ENCODE data around the gene ZNF491.
"Not testable (repeated sequence)": the region's sequence is repeated elsewhere in the genome, so short reads cannot be mapped to it uniquely, and the experiment has no call there.

ZNF491 gene

GRCh38 chr19:11792942-11793341 is 5.4 kb upstream of the ZNF491 start:
- DNase-seq, result no peak
- in situ Hi-C loops (cut with MboI; ENCODE audit: low pct_unique_long_range_greater_than_20kb, low sequenced_read_pairs), result no loop called here

- in situ Hi-C loops (cut with MboI; ENCODE audit: low pct_unique_long_range_greater_than_20kb, low sequenced_read_pairs), result no loop called here
- peak; percentile 53 for DNase-seq
These were observed 832 bp upstream of the ZNF491 start for GRCh38 chr19:11797491-11797890.

GRCh38 chr19:11806354-11807098 is 8.2 kb downstream of the ZNF491 start:
- peak; percentile 34 for DNase-seq
- in situ Hi-C loops (cut with MboI; ENCODE audit: low pct_unique_long_range_greater_than_20kb, low sequenced_read_pairs), result no loop called here

GRCh38 chr19:11807099-11807380 is 8.7 kb downstream of the ZNF491 start:
- DNase-seq, result no peak
- in situ Hi-C loops (cut with MboI; ENCODE audit: low pct_unique_long_range_greater_than_20kb, low sequenced_read_pairs), result no loop called here

GRCh38 chr19:11813703-11814028 is 15.3 kb downstream of the ZNF491 start:
- in situ Hi-C loops (cut with MboI; ENCODE audit: low pct_unique_long_range_greater_than_20kb, low sequenced_read_pairs), result no loop called here
- DNase-seq, result no peak

GRCh38 chr19:11814029-11814699 is 15.8 kb downstream of the ZNF491 start, which contains the start of gene ZNF440:
Gene ZNF440, plus strand, starts transcription at chr19:11814273. Its CDS starts 175 bp downstream, at chr19:11814448.
- in situ Hi-C loops (cut with MboI; ENCODE audit: low pct_unique_long_range_greater_than_20kb, low sequenced_read_pairs), result no loop called here

GRCh38 chr19:11814700-11815035 is 16.3 kb downstream of the ZNF491 start:
- in situ Hi-C loops (cut with MboI; ENCODE audit: low pct_unique_long_range_greater_than_20kb, low sequenced_read_pairs), result no loop called here
- peak; percentile 18 for DNase-seq

More at GRCh38 chr19:11814029-11814699, 15.8 kb downstream of the ZNF491 start, which contains the start of gene ZNF440:
- peak; percentile 86 for DNase-seq

- no peak for DNase-seq
- in situ Hi-C loops (cut with MboI; ENCODE audit: low pct_unique_long_range_greater_than_20kb, low sequenced_read_pairs), result no loop called here
These were observed 23.3 kb downstream of the ZNF491 start for GRCh38 chr19:11821474-11822109.

GRCh38 chr19:11828957-11829876 is 30.9 kb downstream of the ZNF491 start:
- in situ Hi-C loops (cut with MboI; ENCODE audit: low pct_unique_long_range_greater_than_20kb, low sequenced_read_pairs); DNase-seq: not testable (repeated sequence)

- DNase-seq, result no peak
- in situ Hi-C loops (cut with MboI; ENCODE audit: low pct_unique_long_range_greater_than_20kb, low sequenced_read_pairs), result no loop called here
These were observed 34.1 kb downstream of the ZNF491 start for GRCh38 chr19:11832253-11832912.

- in situ Hi-C loops (cut with MboI; ENCODE audit: low pct_unique_long_range_greater_than_20kb, low sequenced_read_pairs), result no loop called here
- no peak for DNase-seq
These were observed 35.2 kb downstream of the ZNF491 start for GRCh38 chr19:11833541-11833940.

GRCh38 chr19:11835626-11836066 is 37.3 kb downstream of the ZNF491 start:
- in situ Hi-C loops (cut with MboI; ENCODE audit: low pct_unique_long_range_greater_than_20kb, low sequenced_read_pairs); DNase-seq: not testable (repeated sequence)

GRCh38 chr19:11843722-11844121 is 45.4 kb downstream of the ZNF491 start:
- in situ Hi-C loops (cut with MboI; ENCODE audit: low pct_unique_long_range_greater_than_20kb, low sequenced_read_pairs), result no loop called here
- no peak for DNase-seq

- in situ Hi-C loops (cut with MboI; ENCODE audit: low pct_unique_long_range_greater_than_20kb, low sequenced_read_pairs); DNase-seq: not testable (repeated sequence)
These were observed 49.3 kb downstream of the ZNF491 start for GRCh38 chr19:11847615-11848014.

GRCh38 chr19:11848200-11848593 is 49.9 kb downstream of the ZNF491 start:
- in situ Hi-C loops (cut with MboI; ENCODE audit: low pct_unique_long_range_greater_than_20kb, low sequenced_read_pairs), result no loop called here
- DNase-seq, result no peak

- no peak for DNase-seq
- in situ Hi-C loops (cut with MboI; ENCODE audit: low pct_unique_long_range_greater_than_20kb, low sequenced_read_pairs), result no loop called here
These were observed 50.5 kb downstream of the ZNF491 start, which contains the start of gene ZNF439 for GRCh38 chr19:11848594-11849469. Gene ZNF439, plus strand, starts transcription at chr19:11848726. Its CDS starts 142 bp downstream, at chr19:11848868.

- DNase-seq; in situ Hi-C loops (cut with MboI; ENCODE audit: low pct_unique_long_range_greater_than_20kb, low sequenced_read_pairs): not testable (repeated sequence)
These were observed 52.0 kb downstream of the ZNF491 start for GRCh38 chr19:11850289-11850688.

- in situ Hi-C loops (cut with MboI; ENCODE audit: low pct_unique_long_range_greater_than_20kb, low sequenced_read_pairs), result no loop called here
- no peak for DNase-seq
These were observed 55.0 kb downstream of the ZNF491 start for GRCh38 chr19:11853358-11853757.

Data from KBM-7 (cell line).